Stimulated activated CD8-positive, alpha-beta memory T cell treated with anti-CD3 and anti-CD28 coated beads, Interleukin-7, amount 100 ng/mL, for 4 hours (primary cell): ENCODE data around the gene LRRC46.
A peak's percentile ranks its signal among the peaks of the same experiment; 100 is the strongest.

Source experiments
- DNase-seq, 2 donors: peaks; one replicate each; pipeline ENCODE4 v3.0.0-alpha.2; 2020; ENCODE audit warnings: low read depth in 2 of 2

LRRC46 gene

DNA sequence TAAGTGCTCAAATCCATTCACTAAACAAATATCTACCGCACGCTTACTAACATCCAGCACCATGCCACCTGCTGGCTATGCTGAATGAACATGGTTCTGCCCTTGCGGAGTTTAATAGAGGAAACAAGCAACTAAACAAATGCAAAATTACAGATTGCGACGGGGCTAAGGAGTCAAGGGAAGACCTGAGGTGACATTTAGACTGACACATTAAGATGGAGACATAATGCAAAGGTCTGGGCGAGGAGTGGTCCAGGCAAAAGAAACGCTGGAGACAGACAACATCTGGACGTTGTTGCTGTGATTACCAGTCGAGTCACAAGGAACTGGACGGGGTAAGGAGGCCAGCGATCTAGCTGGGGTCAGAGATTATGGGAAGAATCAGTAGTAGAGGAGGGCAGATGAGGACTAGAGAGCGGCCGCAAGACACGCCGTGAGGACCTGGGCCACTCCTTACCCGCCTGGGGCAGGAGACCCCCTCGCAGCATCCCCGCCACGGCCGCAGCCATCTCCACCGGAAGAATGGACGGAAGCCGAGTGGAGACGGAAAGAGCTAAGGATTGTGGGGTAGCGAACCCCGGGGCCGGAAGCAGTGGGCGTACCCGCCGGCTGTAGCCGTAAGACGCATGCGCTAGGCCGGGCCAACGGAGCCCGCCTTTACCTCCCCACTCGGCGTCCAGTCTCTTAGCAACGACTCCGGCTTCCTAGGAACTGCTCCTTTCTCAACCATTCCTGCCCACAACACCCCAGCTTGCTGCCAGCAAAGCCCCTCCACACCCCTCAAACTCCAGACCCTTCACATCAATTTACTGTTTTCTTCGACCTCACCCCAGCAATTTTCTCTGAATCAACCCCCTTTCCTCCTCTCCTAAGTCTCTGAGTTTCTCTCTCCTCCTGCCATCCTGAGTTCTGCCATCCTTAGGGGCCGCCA is at the start of gene LRRC46, which contains the start of gene MRPL10:
Gene LRRC46 (plus strand): TSS at position 668 of the 931 bp plus-strand sequence. CDS start 320 bp downstream, outside the sequence.
Gene MRPL10 (minus strand): TSS at position 539 of the 931 bp plus-strand sequence. CDS start 30 bp downstream, at position 509.
- DNase-seq = peak; percentile 84 to 90

DNA sequence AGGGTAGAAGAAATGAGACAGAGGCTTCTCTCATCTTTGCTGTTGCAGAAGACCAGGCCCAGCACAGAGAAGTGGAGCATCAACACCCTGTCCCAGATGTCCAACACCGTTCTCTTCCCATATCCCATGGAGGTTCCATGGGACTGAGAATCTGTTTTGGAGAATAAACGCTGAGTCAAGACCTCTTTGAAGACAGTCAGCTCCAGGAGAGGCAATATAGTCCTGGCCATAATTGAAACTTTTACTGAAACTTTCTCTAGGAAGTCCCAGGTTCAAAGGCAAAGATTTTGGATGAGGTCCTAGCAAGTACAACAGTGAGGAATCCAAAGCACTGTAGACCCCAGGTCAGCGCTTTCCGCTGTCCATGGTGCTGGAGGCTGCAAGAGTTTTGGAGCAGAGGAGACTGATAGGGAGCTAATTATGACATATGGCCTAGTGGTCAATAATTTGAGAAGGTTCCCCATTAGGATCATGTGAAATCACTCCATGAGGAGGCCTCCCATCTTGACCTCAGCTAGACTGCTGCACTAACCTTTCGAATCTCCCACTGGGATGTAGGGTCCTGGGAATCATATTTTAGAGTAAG is 45.8 kb upstream of the LRRC46 start:
- no peak for DNase-seq

GRCh38 chr17:47789611-47790561 is 41.6 kb upstream of the LRRC46 start:
- DNase-seq = peak; percentile 11 to 44

DNA sequence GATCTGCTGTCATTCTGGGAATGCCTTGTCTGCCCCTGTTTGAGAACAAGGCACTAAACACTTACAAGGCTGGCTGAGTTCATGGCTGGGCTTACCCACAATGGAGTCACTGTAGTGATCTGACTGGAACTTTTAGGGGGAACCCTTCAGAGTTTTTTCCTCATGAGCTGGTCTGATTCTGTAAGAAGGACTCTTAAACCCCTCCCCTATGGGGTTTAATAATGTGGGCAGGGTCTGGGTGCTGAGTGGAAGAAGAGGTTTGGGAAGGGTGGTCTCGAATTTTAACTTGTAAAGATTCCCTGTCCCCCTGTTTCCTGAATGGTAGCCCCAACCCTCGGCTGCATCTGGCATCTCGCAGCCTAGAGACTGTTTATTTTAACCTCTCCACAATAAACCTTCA is 40.4 kb upstream of the LRRC46 start:
- DNase-seq = no peak

DNA sequence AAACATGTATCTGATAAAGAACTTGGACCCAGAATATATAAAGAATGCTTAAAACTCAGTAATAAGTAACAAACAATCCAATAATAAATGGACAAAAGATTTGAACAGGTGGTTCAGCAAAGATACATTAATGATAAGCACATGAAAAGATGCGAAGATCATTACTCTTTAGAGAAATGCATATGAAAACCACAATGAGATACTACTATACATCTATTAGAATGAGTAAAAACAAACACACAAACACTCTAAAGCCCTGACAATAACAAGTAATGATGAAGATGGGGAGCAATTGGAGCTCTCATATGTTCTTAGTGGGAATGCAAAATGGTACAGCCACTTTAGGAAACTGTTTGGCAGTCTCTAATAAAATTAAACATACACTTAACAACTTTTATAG is 39.0 kb upstream of the LRRC46 start:
- no peak for DNase-seq

DNA sequence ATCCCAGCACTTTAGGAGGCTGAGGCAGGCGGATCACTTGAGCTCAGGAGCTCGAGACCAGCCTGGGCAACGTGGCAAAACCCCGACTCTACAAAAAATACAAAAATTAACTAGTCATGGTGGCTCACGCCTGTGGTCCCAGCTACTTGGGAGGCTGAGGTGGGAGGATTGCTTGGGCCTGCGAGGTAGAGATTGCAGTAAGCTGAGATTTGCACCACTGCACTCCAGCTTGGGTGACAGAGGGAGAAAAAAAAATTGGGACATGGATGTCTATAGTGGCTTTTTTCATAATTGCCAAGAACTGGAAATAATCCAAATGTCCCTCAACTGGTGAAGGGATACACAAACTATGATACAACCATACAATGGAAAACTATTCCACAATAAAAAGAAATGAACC is 38.5 kb upstream of the LRRC46 start:
- no peak for DNase-seq

- DNase-seq = no peak
Observed at GRCh38 chr17:47797797-47798196, 33.7 kb upstream of the LRRC46 start.

DNA sequence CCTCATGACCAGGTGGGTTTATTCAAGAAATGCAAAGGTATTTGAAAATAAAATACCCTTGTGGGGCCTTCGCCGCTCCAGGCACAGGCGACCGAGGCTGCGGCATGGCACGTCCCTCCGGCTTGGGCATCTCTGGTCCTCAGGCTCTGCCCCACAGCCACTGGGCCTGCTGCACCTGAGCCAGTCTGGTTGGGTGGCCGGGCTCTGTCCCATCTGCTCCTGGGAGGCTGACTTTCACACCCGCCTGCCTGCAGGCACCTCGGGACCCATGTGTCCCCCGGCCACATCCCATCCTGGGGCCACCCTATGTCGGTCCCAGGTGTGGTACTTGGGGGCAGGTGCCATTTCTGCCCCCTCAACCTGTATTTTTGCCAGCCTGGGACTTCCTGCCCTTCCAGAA is 30.8 kb upstream of the LRRC46 start:
- no peak for DNase-seq

GRCh38 chr17:47801176-47801765 is 30.2 kb upstream of the LRRC46 start:
- DNase-seq = no peak

GRCh38 chr17:47801906-47802305 is 29.6 kb upstream of the LRRC46 start:
- DNase-seq = no peak

DNA sequence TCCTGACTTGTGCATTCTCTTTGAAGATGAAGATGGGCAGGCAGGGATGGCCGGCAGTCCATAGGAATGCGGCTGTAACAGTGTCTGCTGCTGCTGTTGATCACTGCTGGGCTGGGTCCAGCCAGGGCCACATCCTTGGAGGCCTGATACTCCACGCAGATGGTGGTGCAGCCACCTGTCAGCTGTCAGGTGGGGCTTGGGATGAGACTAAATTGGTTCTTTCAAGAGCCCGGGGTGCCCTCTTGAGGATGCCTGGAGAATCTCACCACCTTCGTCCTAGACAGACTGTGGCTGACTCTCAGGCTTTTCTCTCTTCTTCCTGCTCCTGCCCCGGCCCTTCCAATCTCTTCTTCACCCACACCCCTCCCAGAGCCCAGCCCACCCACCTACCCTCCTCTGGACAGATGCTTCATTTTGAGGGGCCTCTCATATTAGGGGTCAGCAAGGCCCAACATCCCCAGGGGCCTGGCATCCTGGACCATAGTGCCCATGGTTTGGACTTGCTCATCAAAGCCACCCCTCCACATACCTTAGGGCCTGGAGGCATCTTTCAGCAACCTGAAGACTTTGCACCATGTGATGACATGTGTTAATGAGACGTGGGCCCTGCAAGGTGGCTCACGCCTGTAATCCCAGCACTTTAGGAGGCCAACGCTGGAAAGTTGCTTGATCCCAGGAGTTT is 29.0 kb upstream of the LRRC46 start:
- DNase-seq = peak; percentile 40 to 46

DNA sequence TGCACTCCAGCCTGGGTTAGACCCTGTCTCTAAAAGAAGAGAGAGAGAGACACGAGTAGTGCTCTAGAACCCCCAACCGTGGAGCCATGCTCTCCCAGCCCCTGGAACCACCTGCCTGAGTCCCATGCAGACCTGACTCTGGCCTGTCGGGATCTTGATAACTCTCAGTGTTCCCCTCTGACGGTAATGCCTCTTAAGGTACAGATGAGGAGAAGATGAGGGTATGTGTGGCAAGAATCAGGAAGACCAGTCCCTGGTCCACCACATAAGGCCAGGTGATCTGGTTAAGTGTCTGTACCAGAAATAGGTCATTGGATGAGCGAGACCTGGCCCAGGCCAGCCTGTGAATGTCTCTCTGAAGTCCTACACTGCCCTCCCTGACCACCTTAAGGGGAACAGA is 28.3 kb upstream of the LRRC46 start:
- DNase-seq = no peak

DNA sequence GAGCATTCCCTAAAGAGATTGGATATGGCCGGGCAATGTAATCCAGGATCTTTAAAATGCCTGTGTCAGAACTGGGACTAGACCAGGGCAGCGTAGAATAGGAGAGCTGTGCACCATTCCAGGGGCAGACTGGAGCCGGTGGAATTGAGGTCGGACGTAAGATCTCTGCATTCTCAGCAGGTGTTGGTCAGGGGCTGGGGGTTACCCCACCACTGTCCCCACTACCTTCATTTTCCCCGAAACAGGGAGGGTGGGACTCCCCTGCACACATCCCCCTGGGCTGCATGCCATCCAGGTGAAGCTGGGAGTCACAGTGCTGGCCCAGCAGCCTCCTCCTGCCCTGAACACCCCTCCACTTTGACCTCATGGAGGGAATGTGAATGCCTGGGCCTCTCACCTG is 27.7 kb upstream of the LRRC46 start:
- no peak for DNase-seq

DNA sequence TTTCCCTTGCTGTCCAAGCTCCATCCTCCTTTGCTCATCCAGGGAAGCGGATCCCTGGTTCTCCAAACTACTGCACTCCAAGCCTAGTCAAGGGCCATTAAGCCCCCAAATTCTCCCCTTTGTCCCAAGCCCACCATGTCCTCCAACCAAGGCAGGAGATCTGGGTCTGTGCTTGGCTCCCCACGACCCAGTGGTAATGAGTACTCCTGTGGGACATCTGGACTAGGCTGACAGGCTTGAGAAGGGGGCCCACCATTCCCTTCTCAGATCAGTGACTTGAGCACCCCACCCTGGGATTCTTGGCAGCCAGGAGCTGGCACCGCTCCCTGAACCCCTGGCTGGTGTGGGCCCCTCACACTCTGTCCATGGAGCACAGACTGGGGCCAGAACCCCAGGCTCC is 27.0 kb upstream of the LRRC46 start:
- DNase-seq = no peak

GRCh38 chr17:47806026-47806912 is 25.2 kb upstream of the LRRC46 start:
- no peak for DNase-seq

DNA sequence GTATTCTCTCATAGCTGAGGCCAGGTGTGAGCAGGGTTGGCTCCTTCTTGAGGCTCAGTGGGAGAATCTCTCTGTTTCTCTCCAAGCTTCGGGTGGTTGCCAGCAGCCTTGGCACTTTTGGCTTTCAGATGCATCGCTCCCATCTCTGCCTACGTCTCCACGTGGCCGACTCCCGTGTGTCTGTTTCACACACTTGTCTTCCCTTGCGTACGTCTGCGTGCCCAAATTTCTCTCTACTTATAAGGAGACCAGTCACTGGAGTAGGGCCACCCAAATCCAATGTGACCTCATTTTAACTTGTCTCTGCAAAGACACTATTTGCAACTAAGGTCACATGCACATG is 24.6 kb upstream of the LRRC46 start:
- DNase-seq = no peak

DNA sequence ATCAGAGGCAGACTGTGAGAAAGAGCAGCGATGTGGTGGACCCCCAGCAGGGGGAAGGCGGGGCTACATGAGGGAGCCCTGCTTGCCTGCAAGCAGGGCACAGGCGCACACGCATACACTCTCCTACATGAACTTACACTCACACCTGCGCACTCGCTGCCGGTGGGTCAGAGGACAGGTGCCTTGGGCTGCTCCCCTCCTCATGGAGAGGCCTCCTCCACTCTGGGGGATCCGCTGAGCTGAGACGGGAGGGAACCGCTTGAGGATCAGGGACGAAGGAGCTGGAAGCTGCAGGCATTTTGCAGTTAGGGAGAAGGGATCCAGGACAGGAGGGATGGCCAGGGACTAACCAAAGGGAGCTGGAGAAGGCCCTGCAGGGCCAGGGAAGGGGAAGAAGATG is 24.0 kb upstream of the LRRC46 start:
- DNase-seq = no peak

DNA sequence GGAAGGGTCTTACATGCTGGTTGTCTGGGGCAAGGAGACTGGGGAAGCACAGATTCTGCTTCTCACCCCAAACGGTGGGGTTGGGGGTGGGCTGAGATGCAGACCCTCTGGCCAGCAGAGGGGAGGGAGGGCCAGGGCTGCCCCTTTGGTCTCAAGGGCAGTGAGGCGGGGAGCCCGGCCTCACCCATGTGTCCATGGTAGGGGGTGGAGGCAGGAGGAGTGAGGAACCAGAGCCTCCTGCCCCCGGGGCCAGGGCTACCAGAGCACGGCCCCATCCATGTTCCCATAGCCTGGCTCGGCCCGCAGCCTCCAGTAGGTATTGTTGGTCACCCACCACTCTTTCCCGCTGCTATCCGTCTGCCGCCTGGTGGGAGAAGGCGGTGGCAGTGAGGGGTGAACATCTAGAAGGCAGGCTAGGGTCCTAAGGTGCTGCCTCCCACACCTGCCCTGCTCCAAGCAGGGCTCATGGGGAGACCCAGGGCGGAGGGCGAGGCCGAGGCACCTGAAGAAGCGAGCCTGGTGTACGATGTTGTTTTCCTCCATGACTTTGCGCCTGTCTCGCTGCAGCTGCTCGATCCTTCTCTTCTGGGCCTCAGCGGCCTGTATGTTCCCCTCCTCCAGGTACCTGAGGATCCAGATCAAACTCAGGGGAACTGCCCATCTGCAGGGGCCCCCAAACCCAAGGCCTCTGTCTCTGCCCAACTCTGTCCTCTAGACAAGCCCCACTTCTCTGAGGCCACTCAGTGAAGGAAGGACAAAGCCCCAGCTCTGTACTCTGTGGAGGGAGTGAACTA is 23.2 kb upstream of the LRRC46 start:
- no peak for DNase-seq

GRCh38 chr17:47808830-47809480 is 22.5 kb upstream of the LRRC46 start:
- no peak for DNase-seq
